Activated CD8-positive, alpha-beta memory T cell treated with anti-CD3 and anti-CD28 coated beads, Interleukin-2, amount 50 U/mL, for 24 hours (primary cell): ENCODE measurements around the gene TMEM132C.

Source experiments
- DNase-seq: peaks from one replicate; pipeline ENCODE4 v3.0.0-alpha.2; 2020; ENCODE audit errors: extremely low read depth

TMEM132C gene

DNA sequence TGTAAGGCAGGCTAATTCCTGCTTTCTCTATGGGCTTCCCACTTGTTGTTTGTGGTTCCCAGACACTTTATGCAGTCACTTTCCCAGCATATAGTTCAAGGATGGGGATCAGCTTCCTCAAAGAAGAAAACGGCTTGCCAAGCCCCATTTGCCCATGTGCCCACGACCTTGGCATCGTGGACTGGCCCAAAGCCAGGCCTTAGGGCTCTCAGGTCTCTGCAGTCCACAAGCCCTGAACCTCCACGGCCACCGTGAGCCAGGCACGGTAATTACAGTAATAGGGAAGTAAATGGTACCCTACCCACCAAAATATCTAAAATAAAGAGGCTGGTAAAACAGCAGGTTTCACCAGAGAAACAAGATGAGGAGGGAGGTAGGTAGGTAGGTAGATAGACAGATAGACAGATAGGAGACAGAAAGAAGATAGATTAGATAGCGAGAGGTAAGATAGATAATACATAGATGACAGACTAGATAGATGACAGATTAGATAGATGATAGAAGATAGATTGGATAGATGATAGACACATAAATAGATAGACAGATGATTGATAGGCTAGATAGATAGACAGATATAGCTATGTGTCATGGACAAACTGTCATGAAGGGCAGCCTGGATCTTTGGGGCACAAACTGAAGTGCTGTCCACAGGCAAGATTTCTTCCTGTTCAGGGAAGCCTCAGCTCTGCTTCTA is 393.7 kb downstream of the TMEM132C start:
- no peak for DNase-seq

DNA sequence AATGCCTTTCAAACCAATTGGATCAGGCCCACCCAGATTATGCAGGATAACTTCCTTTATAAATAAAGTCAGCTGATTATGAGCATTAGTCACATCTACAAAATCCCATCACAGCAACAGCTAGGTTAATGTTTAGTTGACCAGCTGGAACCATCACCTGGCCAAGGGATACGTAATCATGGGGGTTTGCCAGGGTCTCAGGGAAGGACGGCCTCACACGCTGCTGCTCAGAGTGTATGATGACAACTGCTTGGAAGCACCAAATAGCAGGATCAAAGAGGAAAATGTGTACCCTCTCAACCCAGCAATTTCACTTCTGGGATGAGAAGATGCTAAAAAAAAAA is 394.2 kb downstream of the TMEM132C start:
- no peak for DNase-seq

DNA sequence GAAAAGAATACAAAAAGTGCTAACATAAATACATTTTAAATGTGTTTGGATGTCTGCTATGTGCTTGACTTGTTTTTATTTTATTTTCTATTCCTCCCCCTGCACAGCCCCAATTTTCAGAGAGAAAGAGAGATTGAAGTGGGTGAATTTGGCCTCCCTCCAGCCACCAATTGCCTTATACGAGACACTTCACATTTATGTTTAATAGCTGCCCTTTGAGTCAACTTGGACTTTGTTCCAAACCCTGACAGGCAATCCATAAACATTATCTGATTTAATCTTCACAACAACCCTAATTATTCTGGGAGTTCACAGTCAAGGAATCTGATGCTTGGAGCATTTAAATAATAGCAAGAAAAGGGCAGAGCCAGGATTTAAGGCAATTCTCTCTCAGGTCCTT is 395.1 kb downstream of the TMEM132C start:
- DNase-seq, result no peak

DNA sequence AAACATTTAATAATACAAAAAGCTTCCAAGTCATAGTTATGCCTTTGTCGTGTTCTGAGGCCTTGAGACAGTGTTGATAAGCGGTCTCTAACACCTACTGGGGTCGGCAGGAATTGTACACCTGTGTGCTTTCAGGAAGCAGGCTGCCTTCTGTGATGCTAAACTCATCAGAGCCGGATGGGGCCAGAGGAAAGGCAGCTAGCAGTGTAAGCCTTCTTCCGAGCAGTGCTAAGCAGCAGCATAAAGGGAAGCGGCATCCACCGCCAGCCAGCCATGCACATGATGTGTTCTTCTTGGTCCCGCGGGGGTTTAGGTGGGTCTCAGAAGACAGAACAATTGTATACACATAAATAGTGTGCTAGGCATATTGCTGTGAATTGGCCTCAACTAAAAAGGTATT is 397.5 kb downstream of the TMEM132C start:
- DNase-seq, result no peak

DNA sequence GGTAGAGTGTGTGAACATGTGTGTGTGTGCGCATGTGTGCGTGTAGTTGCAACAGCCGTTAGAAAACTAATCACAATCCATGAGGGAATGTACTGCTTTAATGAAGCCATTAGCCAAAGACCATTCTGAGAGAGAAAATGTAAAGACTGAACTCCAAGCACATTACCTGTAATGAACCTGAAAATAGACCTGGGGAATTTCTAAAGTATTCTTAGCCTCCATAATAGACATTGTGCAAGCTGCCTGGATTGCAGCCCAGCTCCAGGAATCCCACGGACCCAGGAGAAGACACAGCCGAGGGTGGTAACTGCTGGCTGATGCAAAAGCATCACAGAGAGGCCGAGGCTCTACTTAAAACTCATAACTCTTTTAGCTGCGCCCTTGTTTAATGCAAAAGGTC is 400.2 kb downstream of the TMEM132C start:
- DNase-seq, result no peak

DNA sequence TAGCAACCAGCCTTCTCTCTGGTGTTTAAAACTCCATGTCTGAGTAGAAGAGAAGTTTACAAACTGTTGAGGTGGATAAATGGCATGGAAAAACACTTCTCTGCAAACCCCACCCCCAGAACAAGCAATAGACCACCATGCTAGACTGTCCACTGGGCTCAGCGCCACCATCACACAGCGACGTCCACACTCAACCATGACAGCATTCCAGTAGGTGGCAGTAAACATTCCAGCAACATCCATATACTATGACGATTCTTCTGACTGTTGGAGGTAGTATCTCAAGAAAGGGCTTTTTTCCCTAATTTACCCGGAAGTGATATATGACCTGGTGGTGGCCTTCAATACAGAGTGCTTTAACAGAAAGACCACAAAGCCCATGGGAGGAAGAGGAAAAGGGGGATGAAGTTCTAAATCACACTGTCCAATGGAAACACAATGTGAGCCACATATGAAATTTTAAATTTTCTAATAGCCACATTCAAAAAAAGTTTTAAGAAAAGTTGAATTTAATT is 404.6 kb downstream of the TMEM132C start:
- DNase-seq, result no peak

DNA sequence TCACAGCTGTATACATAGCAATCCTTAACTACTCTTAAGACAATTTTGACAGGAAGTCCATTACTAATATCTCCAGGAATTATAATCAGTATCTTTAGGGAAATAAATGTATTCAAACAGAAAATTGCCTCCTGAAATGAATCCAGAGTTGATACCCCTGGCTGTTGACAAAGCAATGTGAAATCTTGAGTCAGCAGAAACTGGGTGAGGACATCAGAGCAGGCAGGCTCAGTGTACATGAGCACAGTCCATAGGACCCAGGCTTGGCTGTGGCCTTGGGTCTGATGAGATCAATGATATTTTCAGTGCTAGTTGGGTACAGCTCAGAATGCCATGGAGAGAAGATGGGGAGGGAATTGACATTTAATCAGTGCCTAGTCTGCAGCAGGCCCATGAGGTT is 405.5 kb downstream of the TMEM132C start:
- DNase-seq, result no peak

DNA sequence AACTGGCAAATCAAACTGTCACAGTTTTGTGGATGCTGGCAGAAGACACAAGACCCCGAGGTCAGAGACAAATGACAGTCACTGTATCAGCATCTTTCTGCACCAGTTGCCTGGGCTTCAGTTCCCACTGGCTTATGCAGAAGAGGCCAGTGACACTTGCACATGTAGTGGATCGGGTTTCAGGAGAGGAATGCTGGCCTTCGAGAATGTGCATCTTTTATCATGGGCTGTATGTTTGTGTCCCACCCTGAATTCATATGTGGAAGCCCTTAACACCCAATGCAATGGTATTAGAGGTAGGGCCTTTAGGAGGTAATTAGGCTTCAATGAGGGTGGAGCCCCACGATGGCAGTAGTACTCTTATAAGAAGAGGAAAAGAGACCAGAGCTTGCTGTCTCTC is 405.9 kb downstream of the TMEM132C start:
- no peak for DNase-seq

DNA sequence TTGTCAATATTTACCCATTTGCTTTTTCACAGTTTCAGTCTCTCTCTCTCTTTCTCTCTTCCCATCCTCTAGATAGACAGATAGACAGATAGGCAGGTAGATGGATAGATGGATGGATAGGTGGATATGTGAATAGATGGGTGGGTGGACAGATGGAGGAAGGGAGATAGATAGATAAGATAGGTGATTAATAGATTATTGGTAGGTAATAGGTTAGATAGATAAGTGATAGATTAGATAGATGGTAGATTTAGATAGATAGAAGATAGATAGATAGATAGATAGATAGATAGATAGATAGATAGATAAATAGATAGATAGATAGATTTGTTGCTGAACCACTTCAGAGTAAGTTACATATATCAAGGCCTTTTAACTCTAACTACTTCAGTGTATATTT is 408.6 kb downstream of the TMEM132C start:
- no peak for DNase-seq

DNA sequence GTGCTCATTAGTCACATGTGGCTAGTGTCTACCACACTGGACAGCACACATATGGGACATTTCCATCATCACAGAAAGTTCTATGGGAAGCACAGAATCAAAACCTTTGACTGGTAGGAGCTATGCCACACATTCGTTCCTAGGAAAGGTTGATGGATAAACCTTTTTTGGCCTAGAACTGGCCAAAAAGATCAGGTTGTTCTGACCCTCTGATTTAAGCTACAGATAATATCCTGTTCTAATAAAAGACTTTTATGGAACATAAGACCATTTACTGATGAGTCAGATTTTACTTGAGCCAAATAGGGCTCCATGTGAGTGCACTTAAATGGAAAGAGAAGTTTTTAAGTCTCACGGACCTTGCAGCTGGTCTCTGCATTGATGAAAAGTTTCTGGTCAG is 413.6 kb downstream of the TMEM132C start:
- no peak for DNase-seq

DNA sequence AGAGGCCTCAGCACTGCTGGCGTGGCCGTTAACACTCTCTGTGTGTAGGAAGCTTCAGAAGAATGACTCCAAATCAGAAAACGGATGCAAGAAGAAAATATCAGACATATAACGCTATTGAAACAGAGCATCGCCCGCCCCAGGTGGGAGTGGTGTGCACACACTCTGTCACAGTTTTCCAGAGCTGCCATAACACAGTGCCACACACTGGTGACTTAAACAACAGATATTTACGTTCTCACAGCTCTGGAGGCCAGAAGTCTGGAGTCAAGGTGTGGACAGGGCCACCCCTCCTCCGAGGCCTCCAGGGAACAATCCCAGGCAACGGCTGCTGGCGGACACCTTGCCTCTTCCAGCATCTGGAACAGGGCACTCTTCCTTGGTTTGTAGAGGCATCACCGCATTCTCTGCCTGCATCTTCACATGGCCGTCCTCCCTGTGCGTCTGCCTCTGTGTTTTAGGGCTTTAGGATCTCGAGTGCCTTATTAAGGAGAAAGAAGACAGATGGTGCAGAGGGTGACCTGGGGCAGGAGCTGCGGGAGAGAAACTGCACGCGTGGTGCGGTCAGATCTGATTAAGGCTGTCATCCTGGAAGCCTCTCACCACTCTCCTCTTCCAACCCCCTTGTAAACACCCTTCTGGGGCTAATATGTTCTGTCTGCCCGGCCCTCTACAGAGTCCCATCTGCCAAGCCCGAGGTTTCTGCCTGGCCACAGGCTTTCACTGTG is 415.7 kb downstream of the TMEM132C start:
- no peak for DNase-seq

DNA sequence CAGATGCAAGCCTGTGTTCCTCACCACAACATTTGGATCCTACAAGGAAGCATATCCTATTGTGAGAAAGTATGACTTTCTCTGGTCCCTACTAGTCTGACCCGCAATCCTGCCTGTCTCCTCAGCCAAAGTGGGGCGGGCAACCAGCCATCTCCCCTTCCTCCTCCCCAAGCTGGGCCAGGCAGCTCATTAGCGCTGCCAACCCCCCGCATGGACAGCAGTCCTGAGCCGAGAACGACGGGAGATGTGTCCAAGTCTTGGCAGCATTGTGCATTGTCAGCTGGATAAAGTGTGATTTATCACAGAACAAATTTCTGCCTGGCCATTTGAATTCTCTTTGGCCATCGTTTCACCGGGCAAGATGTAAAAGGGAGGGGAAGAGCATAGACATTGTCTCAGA is 417.4 kb downstream of the TMEM132C start:
- DNase-seq, result no peak

DNA sequence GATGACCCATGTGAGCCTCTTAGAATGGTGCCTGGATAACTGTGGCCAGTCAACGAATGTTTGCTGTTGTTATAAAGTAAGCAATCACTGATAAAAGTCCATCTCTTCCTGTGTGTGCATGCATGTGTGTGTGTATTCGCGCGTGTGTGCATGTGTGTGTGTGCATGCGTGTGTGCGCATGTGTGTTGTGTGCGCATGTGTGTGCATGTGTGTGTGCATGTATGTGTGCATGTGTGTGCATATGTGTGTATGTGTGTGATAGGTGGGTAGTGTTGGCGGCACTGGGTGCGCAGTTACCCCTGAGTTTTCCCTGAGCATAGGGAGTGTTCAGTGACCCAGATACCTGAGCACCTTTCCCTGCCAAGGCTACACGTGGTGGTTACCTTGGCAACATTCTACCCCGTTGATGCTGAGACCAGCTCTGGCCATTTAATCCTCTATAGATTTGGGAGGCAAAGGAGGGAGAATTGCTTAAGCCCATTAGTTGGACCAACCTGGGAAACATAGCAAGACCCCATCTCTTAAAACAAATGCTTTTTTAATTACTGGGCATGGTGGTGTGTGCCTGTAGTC is 419.0 kb downstream of the TMEM132C start:
- DNase-seq, result no peak

DNA sequence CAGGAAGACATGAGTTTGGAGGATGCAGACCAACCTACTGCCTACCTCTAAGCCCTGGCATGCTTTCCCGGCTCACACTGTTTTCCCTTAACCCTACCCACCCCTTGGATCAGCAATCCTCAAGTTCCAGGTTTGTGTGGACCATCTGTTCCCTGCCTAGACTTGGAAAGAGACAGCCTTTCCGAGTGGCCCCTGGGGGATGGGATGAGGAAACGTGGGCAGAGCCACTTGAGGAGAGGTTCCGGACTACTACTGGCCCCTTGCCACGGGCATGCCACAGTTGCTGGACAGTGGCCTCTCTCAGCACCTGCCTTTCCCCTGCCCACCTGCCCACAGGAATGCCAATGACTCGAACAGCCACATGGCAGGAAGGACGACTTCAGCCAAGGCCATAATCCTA is 420.9 kb downstream of the TMEM132C start:
- no peak for DNase-seq

DNA sequence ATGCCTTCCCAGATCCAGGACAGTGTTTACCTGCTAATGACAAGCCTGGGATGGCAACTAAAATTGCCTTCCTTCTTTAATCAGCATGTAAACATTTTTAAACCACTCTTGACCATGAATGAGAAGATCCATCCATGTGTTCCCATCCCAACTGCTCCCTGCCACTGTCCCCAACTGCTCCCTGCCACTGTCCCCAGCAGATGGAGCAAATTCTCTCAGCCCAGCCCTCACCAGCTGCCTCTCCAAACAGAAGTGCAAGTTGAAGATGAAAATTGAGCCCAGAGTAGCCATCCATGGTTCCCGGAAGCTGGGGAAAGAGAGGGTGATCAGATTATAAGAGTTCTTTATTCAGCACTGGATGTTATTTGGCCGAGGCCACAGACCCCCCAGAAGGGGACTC is 423.7 kb downstream of the TMEM132C start:
- no peak for DNase-seq

DNA sequence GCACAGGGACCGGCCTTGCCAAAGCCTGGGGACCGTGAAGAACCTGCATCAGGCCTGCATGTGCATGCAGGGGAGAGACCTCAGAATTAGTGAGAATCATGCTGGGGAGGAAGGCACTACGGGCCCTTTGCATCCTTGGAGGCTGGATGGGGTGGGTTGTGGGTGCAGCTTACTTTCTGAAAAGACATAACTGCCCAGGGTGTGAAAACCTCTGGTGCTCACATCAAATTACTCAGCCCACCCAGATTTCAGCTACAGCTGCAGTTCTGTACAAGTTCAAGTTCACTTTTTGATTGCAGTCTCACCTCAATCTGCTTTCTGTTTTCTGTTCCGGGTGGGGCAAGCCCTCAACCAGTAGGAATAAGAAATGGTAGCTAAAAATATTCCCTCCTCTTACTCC is 426.1 kb downstream of the TMEM132C start:
- DNase-seq, result no peak

DNA sequence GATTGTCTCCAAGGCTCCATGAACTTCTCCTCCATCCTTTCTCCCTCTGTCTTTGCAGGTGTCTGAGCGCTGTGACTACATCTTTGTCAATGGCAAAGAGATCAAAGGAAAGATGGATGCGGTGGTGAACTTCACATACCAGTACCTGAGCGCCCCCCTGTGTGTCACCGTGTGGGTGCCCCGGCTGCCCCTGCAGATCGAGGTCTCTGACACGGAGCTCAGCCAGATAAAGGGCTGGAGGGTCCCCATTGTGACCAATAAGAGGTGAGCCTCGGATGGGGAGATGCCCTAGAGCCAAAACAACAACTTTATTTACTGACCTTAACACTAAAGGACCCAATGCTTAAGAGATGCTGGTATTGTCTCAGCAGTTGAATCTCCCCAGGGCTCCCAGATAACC is 426.8 kb downstream of the TMEM132C start:
- no peak for DNase-seq

DNA sequence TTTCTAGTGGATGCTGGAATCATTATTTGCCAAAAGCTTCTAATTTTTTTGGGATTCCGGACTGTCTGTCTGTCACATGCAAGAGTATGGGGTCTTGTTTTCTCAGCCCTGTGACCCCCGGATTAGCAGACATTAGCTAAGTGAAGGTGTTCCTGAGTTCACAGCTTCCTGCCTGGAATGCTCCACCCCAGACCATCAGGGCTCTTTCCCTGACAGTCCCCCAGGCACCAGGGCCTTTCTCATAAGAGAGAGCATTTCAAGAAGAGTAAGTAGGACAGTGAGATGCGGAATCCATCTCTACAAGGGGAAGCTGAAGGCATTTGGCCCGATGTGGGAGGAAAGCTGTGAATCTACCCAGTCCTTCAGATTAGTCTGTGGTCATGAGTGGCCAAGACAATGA is 427.5 kb downstream of the TMEM132C start:
- no peak for DNase-seq

DNA sequence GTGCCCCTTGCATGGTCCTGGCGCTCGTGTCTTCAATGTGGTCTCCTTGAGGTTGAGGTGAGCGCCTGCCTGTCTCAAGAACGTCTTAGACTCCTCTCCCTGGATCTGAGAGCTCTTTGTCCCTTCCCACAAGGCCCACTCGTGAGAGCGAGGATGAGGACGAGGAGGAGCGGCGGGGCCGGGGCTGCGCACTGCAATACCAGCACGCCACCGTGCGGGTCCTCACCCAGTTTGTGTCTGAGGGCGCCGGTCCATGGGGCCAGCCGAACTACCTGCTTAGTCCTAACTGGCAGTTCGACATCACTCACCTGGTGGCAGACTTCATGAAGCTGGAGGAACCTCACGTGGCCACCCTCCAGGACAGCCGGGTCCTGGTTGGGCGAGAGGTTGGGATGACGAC is 428.7 kb downstream of the TMEM132C start:
- no peak for DNase-seq

DNA sequence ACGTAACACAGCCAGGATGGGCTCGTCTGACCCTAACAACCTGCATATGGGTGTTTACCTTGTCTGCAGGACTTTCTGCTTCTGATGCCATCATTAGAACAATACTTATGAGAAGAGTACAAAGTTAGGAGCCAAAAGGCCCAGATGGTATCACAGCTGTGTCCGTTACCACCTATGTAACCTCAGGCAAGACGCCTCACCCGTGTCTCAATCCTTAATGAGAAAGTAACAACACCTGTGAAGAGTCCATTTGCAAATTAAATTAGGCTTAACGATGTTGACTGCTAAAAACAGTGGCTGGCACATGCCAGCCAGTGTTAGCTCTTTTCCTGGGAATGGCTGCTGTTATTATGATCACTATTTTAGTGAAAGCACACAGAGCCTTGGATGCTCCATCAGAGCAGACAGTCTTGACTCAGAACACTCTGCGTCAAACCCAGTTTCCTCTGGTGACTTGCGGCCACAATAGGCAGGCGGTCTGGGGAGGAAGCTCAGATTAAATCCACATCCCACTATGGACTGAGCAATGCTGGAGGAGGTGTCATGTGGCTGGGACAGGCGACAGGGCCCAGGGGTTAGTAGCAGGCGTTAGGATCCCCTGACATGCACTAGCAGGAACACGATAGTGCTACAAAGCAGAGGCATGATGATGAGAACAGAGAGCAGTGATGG is 431.5 kb downstream of the TMEM132C start:
- DNase-seq, result no peak

DNA sequence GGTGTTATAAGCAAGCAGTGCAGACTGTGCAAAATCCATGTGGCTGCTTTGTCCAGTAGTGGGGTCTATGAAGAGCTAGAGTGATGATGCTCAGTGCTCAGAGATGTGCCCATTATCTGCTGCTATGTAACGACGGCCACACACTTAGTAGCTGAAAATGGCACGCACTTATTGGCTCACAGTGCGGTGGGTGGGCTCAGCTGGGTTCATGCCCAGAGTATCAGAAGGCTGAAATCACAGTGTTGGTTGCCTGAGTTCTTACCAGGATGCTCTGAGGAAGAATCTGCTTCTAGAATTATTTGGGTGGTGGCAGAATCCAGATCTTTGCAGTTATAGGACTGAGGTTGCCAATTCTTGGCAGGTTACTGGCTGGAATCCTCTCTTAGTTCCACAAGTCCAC is 432.1 kb downstream of the TMEM132C start:
- DNase-seq, result no peak

DNA sequence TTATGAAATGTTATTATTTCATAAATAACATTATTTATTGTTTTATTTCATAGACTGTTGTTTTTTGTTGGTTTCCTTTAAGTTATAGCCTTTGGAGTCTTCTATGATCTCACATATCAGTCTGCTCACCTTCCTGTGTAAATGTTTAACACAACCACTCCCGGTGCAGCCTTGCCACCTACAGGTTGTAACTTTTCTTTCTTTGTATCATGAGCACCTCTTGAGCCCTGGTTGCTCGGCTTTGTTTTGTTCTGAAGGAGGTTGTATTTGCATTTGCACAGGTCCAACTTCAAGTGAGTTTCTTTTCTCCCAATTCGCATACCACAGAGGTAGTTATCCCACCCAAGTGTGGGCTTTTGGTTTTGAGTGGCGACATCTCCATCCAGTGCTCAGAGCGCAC is 435.4 kb downstream of the TMEM132C start:
- no peak for DNase-seq

DNA sequence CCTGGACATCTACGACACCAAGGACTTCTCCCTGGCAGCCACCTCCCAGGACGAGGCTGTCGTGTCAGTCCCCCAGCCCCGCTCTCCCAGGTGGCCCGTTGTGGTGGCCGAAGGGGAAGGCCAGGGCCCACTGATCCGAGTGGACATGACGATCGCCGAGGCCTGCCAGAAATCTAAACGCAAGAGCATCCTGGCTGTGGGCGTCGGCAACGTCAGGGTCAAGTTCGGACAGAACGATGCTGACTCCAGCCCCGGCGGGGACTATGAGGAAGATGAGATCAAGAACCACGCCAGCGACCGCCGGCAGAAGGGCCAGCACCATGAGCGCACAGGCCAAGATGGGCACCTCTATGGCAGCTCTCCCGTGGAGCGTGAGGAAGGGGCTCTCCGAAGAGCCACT is 438.2 kb downstream of the TMEM132C start:
- DNase-seq, result no peak
